Embryonic facial prominence (tissue), 1 donor: Measurements from ENCODE around the gene AK2.

Experiments used
- DNase-seq: peaks from one replicate; pipeline ENCODE4 v3.0.0-alpha.2; 2016; ENCODE audit errors: extremely low spot score

AK2 gene

DNA sequence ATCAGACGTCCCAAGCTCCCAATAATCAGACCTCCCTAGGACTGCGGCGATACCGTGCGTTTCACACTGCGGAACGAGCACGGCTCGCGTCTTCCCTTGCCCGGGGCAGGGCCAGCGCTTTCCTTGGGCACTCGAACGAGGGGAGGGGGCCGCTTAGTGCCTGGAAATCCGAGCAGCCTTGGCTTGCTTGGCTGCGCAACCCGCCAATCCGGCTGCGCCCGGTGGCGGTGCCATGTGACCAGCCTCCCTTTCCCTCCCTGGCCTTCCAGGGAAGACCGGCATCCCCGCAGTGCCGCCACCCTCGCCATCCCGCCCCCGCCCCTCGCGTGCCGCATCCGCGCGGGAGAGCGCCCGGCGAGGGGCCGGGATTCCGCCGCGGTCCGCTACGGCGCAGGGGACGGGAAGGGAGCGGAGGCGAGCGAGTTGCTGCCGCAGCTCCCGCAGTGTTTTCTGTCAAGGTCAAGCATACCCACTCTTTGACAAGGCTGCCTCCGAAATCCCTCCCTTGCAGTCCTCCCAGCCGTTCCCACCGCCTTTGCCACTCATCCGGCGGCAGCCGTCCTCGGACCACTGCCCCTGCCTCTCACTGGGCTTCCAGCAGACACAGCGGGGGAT lies 63.8 kb downstream of the AK2 start:
- DNase-seq, result no peak

DNA sequence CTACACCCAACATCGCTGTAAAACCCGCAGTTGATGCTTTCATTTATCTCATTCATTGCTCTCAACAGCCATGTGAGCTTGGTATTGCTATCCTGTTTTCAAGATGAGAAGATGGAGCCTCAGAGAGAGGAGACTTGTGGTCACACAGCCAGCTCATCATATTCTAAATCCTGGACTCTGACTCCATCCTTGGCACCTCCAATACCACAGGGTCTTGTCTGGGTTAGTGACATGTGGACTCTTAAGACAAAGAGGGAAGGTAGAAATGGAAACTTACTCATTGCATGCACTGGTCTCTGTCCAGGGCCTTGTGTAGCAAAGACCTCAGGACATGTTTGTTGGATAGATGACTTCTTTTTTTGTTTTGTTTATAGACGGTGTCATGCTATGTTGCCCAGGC lies 65.1 kb downstream of the AK2 start:
- no peak for DNase-seq

DNA sequence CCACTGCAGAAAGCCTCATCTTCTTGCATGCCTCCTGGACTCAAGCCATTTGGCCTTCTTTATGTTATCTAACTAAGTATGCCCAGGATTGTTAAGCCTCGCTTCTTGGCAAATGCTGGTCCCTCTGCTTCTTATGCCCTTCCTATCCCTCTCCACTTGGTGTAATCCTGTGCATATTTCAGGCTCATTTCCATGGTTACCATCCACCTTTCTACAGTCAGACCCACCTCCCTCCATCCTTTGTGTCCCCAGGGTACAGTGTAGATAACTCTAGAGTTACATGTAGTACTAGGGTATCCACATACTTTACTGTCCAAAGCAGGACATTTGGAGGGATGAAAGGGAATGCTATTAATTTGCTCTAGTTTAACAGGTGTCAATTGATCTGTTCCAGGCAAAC lies 65.5 kb downstream of the AK2 start:
- DNase-seq, result no peak

GRCh38 chr1:32969566-32969965 lies 67.1 kb downstream of the AK2 start:
- DNase-seq, result no peak

DNA sequence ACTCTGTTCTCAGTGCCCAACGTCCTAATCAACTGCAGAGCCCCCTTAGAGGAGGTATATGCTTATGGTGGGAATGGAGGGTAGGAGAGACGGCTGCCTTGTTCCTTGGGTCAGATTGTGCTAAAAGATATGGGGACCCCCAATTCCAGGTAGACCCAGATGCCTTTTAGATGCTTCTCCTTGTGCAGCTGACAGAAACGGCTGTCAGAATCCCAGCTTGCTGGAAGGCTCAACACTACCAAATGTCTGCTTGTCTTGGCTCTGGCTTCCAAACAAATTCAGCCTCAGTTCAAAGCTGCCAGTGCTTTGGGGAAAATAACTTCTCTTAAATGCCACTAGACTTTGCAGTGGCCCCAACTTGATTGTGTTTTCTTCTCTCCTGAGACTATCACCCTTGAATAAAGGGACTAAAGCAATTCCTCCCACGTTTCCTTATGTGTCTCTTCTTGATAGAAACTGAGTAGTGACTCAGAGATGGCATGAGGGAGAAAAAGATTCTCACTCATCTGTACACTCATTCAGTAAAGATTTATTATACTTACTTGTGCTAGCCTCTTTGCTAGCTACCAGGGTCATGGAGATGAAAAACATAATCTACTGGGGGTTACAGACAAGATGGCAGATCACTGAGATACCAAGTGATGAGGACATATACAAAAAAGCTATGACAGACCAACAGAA lies 68.7 kb downstream of the AK2 start:
- no peak for DNase-seq

GRCh38 chr1:32966900-32967299 lies 69.8 kb downstream of the AK2 start:
- no peak for DNase-seq

GRCh38 chr1:32965251-32965747 lies 71.4 kb downstream of the AK2 start:
- DNase-seq, result no peak

- peak; percentile 88 for DNase-seq
Observed at GRCh38 chr1:32964461-32965250, 72.0 kb downstream of the AK2 start, which contains the start of gene RNF19B. Gene RNF19B (minus strand): TSS chr1:32964809. CDS start chr1:32964685, 124 bp downstream.

- no peak for DNase-seq
Observed at GRCh38 chr1:32963746-32964460, 72.8 kb downstream of the AK2 start.

DNA sequence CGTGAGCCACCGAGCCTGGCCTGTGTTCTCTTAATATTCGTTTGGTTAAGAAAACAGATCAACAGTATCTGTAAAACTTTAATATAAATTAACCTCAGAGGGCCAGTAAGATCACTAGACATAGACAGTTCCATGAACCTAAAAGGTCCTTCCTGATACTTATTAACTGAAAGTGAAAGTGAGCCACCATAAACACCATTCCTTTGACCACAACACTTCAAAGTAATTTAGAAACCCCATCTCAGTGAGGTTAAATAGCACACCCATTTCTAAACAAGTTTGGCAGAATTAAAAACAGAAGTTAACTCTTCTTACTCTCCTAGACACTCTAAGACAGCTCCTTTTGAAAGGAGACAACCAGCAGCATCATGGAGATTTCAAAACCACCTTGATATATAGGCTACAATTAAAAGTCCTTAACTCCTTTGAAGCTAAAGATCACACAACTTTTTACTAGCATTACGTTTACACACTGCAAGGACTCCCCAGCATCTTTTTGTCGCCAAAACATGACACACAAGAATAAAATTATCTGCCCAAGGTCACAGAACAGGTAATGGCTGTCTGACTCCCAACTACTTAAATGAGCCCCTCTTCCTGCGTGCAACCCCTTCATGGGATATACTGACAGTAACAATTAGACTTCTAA lies 74.3 kb downstream of the AK2 start:
- DNase-seq, result no peak

DNA sequence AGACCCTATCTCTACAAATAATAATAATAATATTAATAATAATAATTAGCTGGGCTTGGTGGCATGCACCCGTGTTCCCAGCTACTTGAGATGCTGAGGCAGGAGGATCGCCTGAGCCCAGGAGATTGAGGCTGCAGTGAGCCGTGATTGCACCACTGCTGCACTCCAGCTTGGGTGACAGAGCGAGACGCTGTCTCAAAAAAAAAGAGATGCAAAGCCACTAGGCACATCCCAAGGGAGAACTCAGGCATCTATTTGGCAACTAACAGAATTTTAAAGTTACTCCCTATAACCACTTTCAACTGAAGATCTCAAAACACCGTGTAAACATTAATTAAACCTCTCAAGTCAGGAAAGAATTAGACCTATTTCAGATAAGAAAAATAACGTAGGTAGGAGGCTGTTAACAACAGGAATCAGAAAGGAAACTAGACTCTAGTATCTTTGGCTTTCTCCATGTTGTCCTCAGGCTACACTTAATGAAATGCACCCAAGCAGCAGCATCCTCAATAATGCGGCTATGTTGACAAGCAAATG lies 75.8 kb downstream of the AK2 start:
- DNase-seq, result no peak

GRCh38 chr1:32960342-32960741 lies 76.3 kb downstream of the AK2 start:
- DNase-seq, result no peak

GRCh38 chr1:32958827-32959226 lies 77.9 kb downstream of the AK2 start:
- no peak for DNase-seq
